GM19455 (cell line): Measurements from ENCODE around the gene KIF16B.

Source experiments
- ATAC-seq: cut with Tn5 transposase; IDR thresholded peaks from one replicate; pipeline ENCODE4 v1.9.1; 2021; ENCODE audit not compliant: unreplicated experiment

The KIF16B gene

DNA sequence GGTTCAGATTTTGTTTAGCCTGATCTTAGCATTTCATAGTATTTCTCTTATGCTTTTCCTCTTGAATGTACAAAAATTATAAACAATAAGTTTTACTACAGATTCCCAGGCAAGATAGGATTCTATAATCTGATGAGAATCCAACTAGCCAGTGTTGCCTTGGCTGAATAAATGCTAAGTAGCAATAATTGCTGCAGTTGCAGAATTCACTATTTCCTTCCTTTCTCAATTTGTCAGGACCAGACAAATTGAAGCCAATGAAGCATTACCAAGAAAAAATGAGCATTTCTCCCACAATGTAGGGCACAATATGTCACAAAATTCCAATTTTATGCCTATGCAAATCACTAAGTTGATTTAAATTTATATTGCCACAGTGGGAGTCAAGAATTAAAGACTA, 260.2 kb downstream of the KIF16B start:
- no peak for ATAC-seq

DNA sequence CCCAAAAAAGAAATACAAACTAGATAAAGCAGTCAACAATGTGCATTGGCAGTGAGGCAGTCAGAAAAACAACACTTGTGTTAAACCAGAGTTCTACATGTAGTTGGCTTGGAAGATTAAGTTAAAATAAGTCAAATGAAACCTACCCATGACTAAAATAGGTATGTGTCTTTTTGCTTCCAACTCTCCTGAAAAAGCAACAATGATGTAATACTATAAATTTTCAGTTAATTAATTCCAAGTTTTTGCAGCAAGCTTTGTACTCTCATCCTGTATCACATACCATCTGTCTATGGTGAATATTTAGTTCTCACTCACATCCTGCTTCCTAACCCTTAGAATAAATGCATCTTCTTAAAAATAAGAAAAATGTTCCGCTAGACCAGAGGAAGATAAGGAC, 261.5 kb downstream of the KIF16B start:
- no peak for ATAC-seq

DNA sequence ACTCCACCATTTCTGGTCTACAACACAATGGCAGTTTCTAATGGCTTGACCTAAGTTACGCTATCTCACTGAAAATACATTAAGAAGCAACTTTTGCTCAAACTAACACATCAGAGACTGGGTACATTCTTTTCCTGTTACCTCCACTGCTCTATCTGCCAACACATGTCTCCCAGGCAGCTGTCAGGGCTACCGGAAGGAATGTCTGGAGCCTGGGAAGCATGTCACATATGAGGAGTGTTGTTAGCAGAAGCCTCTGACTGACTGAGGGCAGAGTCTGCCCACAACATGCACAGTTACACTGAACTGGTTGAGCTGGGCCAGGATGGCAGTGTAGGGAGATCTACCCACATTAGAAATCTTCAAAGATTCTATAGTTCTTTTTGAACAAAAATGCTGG, 264.5 kb downstream of the KIF16B start:
- ATAC-seq = no peak

DNA sequence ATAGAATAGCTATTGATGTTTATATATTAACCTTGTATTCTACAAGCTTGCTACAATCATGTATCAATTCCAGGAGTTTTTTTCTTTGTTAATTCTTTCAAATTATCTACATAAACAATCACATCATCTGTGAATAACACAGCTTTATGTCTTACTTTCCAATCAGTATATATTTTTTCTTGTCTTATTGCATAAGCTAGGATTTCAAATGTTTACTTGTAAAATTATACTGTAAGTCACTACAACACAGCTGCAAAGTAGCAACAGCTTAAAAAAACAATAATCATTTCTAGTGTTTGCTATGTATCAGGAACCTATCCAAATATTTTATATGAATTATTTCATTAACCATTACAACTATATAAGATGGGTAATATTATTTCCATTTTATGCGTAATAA, 270.4 kb downstream of the KIF16B start:
- no peak for ATAC-seq

DNA sequence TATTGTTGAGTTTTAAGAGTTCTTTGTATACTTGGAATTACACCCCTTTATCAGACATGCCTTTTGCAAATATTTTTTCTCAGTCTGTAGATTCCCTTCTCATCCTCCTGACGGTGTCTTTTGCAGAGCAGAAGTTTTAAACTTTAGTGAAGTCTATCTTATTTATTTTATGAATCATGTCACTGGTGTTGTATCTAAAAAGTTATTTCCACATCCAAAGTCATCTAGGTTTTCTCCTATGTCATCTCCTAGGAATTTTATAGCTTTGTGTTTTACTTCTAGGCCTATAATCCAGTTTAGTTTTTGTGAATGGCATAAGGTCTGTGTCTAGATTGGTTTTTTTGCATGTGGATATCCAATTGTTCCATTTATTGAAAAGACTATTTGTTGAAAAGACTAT, 271.3 kb downstream of the KIF16B start:
- no peak for ATAC-seq

GRCh38 chr20:16299897-16300296, 273.4 kb downstream of the KIF16B start:
- ATAC-seq = no peak

GRCh38 chr20:16296931-16297330, 276.3 kb downstream of the KIF16B start:
- no peak for ATAC-seq

DNA sequence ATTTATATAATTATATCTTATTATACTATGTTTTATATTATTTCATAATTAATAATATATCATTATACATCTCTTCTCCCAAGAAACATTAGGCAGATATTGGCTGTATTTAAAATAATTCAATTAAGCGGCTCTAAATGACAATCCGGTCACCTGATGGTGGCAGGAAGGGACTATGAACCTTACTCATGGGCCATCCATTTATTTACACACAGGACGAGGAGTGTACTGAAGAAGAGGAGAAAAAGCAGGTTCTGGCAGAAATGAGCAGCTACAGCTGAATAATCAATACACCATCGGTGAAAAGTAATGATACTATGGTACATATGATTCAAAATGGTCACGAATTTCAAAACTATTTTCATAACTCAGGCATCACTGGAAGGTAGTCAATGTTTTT, 277.7 kb downstream of the KIF16B start:
- ATAC-seq = no peak

DNA sequence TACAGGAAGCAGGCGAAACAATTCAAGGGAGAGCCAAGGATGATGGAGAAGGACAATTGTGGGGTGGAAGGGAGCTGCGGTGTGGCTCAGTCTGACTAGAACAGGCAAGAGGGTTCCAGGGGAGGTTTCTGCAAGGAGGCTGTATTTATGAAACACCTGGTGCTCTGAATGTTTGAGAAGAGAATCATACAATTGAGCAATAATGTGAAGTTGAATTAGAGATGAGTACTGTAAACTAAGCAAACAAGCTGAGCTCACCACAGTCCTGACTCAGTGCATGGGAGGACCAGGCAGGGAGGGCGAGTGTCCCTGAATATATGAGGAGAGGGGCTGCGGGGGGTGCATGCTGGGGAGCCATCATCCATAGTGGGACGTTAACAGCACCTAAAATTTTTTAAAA, 279.7 kb downstream of the KIF16B start:
- no peak for ATAC-seq

GRCh38 chr20:16292226-16292880, 280.9 kb downstream of the KIF16B start:
- ATAC-seq = no peak

DNA sequence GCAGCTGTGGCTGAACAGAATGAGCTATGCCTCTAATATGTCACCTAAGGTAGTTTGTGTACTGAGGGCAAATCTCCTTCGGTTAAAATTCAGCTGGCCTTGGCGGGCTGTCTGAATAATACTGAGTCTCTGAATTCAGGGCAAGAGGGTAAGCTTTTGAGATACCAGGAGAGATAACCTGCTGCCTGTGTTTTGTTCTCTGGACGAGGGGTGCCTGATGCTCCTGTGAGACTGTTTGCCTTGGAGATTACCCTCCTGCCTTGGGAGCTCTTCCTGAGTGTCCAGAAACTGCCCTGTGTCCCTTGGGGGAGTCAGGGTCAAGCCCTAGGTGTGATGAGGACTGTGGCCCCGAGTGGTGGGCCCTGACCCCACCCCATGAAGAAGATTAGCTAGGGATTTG, 282.9 kb downstream of the KIF16B start:
- no peak for ATAC-seq

- no peak for ATAC-seq
Observed at GRCh38 chr20:16287776-16288175, 285.5 kb downstream of the KIF16B start.

- ATAC-seq = no peak
Observed at GRCh38 chr20:16286601-16287000, 286.6 kb downstream of the KIF16B start.

- no peak for ATAC-seq
Observed at GRCh38 chr20:16284385-16285100, 288.7 kb downstream of the KIF16B start.

- ATAC-seq = no peak
Observed at GRCh38 chr20:16283978-16284377, 289.3 kb downstream of the KIF16B start.

DNA sequence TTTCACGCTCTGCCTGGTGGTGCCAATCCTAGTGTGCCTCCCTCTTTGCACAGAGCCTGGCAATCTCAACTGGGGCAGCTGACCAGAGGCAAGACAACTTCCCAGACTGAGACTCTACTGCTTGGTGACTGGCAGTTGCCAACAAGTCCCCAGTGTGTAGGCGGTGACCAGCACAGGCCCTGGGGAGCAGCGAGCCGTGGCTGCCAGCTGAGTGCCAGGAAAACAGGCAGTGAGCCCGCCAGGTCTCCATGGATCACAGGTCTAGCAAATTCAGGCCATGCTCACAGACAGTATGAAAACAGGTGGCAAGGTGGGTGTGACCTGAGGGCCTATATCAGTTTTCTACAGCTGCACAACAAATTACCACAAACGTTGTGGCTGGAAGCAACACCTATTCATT, 289.9 kb downstream of the KIF16B start:
- ATAC-seq = no peak

GRCh38 chr20:16280219-16280618, 293.0 kb downstream of the KIF16B start:
- no peak for ATAC-seq

GRCh38 chr20:16279320-16279719, 293.9 kb downstream of the KIF16B start:
- ATAC-seq = no peak

DNA sequence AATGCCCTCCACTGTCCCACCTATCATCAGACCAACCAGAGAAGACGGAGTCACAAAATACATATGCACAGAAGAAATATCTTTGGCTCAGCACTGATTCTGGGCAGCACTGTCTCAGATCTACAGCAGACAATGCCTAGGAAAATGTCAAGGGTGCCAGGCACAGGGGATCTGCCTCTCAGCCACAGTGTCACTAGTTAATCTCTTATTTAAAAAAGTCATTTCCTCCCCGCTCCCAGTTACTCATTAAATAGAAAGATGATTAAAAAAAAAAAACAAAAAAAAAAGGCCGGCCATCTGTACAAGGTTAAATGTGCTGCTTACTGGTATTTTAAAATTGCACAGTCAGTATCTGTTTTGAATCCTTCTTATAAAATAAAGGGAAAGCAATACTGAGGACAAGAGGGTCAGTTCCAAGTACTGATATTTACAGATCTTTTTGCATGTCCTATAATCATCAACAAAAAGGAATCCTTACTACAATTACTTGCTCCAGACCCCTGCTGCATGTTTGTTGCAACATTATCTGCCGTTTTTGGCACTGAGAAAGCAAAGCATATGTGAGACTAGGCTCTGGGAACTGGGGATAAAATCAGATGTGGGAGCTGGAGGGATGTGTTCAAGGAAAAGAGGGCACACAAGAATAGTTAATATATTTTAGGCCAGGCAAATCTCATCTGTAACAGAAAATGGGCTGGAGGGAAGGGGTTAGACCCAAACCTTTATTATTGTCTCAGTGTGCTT, 299.3 kb downstream of the KIF16B start:
- ATAC-seq = no peak

- no peak for ATAC-seq
Observed at GRCh38 chr20:16272780-16273360, 300.4 kb downstream of the KIF16B start.

- ATAC-seq = no peak
Observed at GRCh38 chr20:16271450-16271849, 301.8 kb downstream of the KIF16B start.

DNA sequence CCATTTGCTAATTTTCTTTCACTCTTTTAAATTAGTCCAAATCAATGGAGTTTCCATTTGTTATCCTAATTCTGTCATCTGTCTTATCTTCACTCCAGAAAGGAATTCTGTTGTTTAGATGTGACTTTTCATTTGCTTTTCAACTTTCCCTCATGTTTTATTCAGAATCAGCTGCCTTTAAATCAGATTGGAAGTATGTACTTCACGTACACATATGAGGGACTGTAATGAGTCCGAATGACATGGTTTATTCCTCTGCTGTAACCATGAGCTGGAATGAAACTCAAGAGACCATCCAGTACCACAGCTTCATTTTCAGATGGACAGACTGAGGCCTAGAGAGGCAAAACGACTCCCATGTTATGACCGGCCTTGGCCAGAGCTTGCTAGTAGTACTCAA, 302.3 kb downstream of the KIF16B start:
- ATAC-seq = no peak
